ENCODE measurements around the gene CACNA1A.
A peak's percentile ranks its signal among the peaks of the same experiment; 100 is the strongest.

DNA sequence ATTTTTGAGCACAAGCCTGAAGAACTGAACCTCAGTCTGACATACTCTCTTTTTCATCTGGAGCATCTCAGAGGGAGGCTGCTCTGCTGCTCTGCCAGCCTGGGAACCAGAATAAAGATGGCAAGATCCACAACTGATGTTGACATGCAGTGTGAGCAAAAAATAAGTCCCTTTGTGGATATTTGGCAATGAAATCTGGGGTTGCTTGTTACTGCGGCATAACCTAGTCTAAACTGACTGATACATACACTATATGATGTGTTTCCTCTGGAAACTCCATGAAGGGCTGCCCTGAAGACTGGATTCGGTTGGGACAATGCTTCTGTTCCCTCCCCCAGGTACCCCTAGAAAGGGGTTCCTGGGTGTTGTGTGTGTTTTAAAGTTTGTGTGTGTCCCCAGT lies 249.4 kb downstream of the CACNA1A start:
- TF ChIP-seq, protein P1, sequence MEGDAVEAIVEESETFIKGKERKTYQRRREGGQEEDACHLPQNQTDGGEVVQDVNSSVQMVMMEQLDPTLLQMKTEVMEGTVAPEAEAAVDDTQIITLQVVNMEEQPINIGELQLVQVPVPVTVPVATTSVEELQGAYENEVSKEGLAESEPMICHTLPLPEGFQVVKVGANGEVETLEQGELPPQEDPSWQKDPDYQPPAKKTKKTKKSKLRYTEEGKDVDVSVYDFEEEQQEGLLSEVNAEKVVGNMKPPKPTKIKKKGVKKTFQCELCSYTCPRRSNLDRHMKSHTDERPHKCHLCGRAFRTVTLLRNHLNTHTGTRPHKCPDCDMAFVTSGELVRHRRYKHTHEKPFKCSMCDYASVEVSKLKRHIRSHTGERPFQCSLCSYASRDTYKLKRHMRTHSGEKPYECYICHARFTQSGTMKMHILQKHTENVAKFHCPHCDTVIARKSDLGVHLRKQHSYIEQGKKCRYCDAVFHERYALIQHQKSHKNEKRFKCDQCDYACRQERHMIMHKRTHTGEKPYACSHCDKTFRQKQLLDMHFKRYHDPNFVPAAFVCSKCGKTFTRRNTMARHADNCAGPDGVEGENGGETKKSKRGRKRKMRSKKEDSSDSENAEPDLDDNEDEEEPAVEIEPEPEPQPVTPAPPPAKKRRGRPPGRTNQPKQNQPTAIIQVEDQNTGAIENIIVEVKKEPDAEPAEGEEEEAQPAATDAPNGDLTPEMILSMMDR (conservative IDR thresholded peaks at IDR 0.05): no peak
- TF ChIP-seq ZFX (IDR thresholded peaks at IDR 0.05): 0 out of 2 replicates have a peak, but pooled peaks have one; percentile 1

All from C4-2B (cell line).